ENCODE results near the gene PCDH15.

PCDH15 gene

DNA sequence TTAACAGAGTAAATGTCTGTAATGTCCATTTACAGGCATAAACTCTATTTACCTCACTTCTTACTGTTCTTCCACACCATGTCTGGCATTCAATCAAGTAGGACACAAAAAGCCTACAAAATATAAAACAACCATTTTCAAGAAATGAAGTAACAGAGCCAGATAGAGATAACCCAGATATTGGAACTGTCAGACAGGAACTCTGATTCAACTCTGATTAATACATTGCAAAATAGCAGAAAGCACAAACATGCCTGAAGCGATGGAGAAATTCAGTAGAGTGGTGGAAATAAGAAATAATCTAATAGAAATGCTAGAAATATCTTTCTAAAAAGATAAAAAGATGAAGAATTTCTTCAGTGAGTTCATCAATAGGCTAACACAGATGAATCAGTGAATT is 964.4 kb downstream of the PCDH15 start:
- DNase-seq, result no peak

DNA sequence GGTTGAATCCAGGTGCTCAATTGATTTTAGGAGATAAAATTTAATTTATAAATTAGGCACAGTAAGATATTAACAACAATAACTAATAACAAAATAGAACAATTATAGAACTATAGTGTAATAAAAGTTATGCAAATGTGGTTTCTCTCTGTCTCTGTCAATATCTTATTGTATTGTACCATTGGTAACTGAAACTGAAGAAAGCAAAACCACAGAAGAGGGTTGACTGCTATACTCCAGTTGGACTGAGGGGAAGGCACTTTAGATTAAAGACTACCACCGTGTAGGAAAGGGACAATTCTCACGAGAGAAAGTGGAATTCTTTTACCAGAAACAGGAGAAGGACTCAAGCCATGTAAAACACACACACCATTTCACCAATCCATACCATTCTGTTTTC is 967.1 kb downstream of the PCDH15 start:
- no peak for DNase-seq

DNA sequence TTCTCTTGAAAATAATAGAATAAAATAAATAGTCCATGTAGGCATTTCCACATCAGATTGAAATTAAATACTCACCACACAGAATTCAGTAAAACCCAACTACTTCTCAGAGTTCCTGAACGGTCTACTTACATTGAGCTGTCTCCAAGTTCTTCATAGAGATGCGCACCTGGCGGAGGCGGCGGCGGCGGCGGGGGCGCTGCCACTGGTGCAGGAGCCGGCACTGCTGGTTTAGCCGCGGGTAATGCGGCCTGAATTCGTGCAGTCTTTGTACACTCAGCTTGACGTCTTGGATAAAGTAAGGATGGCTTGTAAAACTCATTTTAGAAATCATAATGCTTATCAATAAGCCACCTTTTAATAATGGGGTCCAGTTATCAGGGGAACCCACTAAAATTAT is 973.8 kb downstream of the PCDH15 start:
- DNase-seq, result no peak

DNA sequence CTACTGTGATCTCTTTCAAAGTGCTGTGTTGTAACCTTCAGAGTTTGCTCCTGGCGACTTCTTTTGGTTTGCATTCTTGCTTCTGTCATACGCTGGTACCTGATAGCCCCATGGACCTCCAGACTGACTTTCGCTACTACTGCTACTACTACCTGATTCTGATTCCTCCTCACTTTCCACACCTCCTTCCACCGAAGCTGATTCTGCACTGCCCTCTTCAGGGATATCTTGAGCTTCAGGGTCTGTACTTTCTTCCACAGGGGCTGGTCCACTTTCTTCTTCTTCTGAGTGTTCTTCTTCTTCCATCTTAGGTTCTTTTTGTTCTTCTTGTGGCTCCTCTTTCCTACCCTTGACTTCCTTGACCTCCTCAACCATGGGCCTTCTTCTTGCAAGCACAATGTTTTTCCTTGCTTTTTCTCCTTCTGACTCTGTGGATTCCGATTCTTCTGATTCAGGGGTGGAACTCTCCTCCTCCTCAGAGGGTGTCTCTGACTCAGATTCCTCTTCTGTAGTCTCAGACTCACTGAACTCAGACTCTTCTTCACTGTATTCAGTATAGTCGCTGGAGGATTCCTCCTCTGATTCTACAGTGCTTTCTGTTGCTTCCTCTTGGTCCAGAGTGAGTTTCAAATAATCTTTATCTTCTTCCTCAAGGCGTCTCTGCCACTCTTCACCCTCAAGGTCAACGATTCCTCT is 992.2 kb downstream of the PCDH15 start:
- no peak for DNase-seq

DNA sequence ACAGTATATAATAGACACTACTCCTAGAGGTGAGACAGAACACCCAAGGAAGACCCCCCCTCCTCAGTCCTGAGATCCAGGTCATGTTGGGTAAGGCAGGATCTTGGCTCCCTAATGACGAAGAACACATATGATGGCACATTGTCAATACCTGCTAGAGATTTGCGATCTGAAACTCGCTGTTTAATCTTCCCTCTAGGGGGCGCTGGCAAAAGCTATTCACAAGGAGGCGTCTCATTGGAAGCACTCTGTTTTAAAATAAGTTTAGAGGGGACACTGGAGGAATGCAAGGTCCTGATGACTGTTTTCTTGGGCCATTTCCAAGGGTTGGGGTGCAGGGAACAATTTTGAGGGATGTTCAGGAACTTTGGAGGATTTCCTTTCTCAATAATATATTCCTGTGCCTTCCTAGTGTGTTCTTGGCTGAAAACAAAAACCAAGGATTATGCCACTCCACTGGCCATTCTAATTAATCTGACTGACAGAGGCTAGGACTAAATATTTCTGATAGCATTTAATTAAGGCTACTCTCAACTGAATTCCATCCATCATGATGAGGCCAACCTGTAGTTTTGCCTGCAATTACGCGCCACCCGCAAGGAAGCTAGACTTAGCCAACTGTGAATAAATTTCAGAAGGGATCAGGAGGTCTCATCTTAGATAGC is 1014.7 kb downstream of the PCDH15 start:
- no peak for DNase-seq

DNA sequence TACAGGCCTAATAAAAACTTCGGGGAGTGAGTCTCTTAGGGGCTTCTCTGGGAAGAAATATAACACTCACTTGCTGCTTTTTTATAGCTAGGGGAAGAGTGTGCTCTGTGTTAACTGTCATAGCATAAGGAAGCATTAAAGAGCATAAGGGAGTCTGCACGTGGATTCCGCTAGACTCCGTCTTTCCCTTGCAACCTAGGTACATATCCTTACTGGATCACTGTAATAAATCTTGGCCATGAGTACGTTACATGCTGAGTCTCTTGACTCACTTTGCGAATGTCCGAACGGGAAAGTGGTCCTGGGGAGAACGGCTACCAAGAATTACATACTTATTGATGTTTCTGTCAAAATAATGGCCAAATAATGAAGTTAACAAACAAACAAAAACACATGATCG is 1029.3 kb downstream of the PCDH15 start:
- no peak for DNase-seq

DNA sequence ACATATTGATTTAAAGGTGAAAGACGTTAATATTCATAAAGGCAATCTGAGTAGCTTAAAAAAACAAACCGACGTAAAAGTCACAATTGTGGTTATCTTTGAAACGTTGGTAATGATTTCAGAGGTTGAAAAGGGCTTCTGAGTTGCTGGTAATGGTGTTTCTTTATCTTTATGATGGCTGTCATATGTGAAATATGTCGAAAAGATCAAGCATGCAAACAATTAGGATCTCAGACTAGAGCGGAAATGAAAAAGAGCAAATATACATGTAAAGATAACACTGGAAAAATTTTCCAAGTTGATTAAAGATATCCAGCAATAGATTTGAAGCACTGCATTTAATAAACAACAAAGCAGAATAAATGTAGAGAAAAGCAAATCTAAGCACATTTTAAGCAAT is 1030.1 kb downstream of the PCDH15 start:
- no peak for DNase-seq

DNA sequence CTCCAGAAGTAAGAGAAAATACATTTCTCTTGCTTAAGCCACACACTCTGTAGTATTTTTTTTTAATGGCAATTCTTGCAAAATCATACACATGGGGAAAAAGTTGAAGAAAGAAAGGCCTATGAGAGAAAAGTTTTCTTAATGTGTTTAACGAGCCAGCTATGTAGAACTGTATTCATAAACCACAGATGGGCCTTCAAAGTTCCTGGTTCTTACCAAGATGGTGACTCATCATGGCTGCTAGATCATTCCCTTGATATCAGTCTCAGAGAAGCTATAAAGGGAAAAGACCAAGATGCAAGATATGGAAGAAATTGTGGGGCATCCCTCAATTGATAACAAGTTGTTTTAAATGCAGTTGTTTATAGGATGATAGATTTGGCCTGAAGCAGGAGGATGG is 1035.7 kb downstream of the PCDH15 start:
- no peak for DNase-seq

DNA sequence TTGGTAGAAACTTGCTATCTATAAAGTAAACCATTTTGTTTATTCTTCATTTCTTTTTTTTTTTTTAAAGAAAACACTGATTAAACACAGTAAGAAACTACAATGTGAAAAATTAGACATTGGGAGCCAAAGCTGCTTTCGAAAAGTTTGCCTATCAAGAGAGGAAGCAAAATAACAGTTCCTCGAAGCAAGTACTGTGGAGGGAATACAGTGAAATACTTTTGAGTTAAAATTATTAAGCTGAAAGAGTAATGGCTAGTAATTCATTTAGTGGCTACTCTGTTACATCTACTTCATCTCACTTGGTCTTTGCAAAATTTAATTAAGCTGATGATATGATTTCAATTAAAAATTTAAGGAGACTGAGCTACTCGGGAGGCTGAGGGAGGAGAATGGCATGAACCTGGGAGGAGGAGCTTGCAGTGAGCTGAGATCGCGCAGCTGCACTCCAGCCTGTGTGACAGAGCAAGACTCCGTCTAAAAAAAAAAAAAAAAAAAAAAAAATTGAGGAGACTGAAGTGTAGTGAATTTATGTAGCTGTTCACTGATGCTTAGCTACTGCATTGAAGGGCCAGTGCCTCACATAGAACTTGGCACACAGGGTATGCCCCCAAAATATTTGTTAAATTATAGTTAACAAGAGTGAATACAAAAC is 1046.3 kb downstream of the PCDH15 start:
- no peak for DNase-seq

Measured in activated T-cell treated with anti-CD3 and anti-CD28 coated beads for 4 hours (primary cell).